ENCODE measurements around the gene SMCO2. TPM values are rescaled to one million over a fixed set of nuclear protein-coding genes. Genes with fewer than 3 reads are reported as not detected.

SMCO2 gene
- 2.2 TPM for total RNA-seq

DNA sequence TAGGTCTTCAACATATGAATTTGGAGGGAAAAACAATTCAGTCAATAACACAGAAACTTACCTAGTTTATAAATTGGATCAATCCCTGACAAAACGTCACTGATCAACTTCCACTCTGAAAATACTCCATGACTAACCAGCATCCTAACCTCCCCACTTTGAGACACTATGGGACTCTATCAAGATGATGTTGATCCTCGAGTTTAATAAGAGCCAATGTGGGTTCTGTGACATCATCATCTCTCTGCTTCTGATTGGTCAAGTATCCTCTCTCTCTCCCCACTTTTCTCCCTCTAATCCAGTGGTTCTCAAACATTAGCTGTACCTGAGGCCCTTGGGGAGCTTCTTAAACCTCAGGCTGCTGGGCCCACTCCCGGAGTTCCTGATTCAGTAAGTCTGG lies at the start of gene SMCO2:
SMCO2 (plus strand) TSS at position 301 of the 400 bp plus-strand sequence. CDS start 23,896 bp downstream, outside the sequence.

DNA sequence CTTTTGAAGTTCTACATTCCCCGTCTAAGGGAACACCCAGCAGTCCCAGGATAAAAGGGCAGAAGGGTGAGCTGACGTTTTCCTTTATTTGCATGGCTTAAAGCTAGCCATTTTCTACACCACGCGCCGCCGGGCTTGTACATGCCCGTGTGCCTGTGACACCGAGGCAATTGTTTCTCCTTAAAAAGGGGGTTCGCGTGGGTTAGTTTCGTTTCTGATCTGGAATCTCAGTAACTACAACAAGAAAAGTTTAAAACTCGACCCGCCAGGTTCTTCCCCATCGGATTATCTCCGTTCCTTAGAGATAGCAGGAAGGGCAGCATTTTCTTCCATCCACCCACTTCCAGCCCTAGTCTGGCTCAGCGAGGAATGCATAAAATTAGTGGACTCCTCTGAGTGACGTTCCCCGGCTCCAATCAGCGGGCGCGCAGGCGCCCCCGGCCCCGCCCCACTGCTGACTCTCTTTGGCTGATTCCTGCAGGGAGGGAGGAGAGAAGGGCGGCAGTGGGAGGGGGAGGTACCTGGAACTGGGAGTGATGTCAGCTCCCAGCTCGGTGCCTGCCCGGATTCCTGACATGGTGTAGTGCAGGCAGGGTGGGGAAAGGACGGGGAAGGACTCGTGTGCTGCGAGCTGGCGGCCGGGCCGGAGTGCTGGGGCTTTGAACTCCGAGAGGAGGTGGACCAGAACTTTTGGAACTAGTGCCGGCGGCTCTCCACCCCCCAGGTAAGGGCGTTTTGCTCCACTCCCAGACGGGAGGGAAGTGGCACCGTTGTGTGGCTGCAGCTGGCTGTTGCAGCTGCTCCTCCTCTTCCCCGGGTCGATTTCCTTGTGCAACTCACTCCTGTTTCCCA lies 77.3 kb downstream of the SMCO2 start, which contains the start of gene PPFIBP1:
PPFIBP1 (plus strand) TSS at position 565 of the 852 bp plus-strand sequence. CDS start 109,191 bp downstream, outside the sequence.

Other genes starting within 250 kb of the SMCO2 start
- gene STK38L, start 202.4 kb upstream of the SMCO2 start, total RNA-seq, result 25.0 TPM
- 29.1 TPM for gene BMAL2, start 113.9 kb upstream of the SMCO2 start, total RNA-seq
- gene PPFIBP1, start 77.5 kb downstream of the SMCO2 start, total RNA-seq, result 164 TPM
- gene REP15, start 249.7 kb downstream of the SMCO2 start, total RNA-seq, result 4.7 TPM

Data from parietal lobe (tissue), 1 donor.